CD14-positive monocyte (primary cell): ENCODE results near the gene TSHZ3. TPM values are rescaled to one million over a fixed set of nuclear protein-coding genes. Genes with fewer than 3 reads are reported as not detected.

Source experiments
- DNase-seq, 3 donors: peaks; one replicate each; pipeline ENCODE4 v3.0.0-alpha.2; 2011 to 2022
- H2AFZ ChIP-seq: 2 replicates; pipeline ENCODE4 v1.6.0; 2012; ENCODE audit warnings: mild to moderate bottlenecking, low read depth, low read length, inconsistent platforms; ENCODE audit not compliant: insufficient read depth, poor library complexity, severe bottlenecking
- H3K27ac ChIP-seq, 2 donors: 1 replicate in 1 of 2; 2 replicates in 1 of 2; pipeline ENCODE4 v1.5.1; 2012 to 2013; ENCODE audit warnings: low read length in 2 of 2, control low read depth in 1 of 2, inconsistent platforms in 1 of 2, low read depth in 1 of 2, mild to moderate bottlenecking in 1 of 2
- H3K27me3 ChIP-seq, 2 donors: one replicate each; pipeline versions ENCODE4 v1.6.0 to v1.6.1; 2011 to 2013; ENCODE audit warnings: low read length in 2 of 2; ENCODE audit not compliant: control insufficient read depth in 2 of 2, insufficient read depth in 2 of 2
- H3K36me3 ChIP-seq, 2 donors: replicated peaks in 1 of 2; 1 replicate in 1 of 2; 2 replicates in 1 of 2; pipeline versions ENCODE4 v1.5.1 to v1.6.1; 2012 to 2013; ENCODE audit warnings: low read length in 2 of 2, control low read depth in 1 of 2, inconsistent platforms in 1 of 2, mild to moderate bottlenecking in 1 of 2; ENCODE audit not compliant: insufficient read depth in 2 of 2, control insufficient read depth in 1 of 2
- H3K4me1 ChIP-seq, 2 donors: 1 replicate in 1 of 2; 2 replicates in 1 of 2; pipeline versions ENCODE4 v1.5.1 to v1.6.1; 2012 to 2013; ENCODE audit warnings: low read length in 2 of 2, control low read depth in 1 of 2, inconsistent platforms in 1 of 2, mild to moderate bottlenecking in 1 of 2, moderate library complexity in 1 of 2; ENCODE audit not compliant: insufficient read depth in 2 of 2, control insufficient read depth in 1 of 2
- H3K4me2 ChIP-seq: replicated peaks from 2 replicates; pipeline ENCODE3; 2012; ENCODE audit warnings: low read length, moderate library complexity, mild to moderate bottlenecking; ENCODE audit not compliant: poor library complexity, severe bottlenecking; ENCODE audit errors: extremely low read depth
- H3K4me3 ChIP-seq, 3 experiments: fragments of 200-600 bp in 1 of 3; sonication (generic) in 1 of 3; replicated peaks in 1 of 3; 1 replicate in 2 of 3; 2 replicates in 1 of 3; pipeline ENCODE4 v1.5.1; 2011 to 2013; ENCODE audit warnings: low read length in 3 of 3, mild to moderate bottlenecking in 3 of 3, control low read depth in 2 of 3, low read depth in 2 of 3, inconsistent platforms in 1 of 3, moderate library complexity in 1 of 3
- H3K79me2 ChIP-seq: 2 replicates; pipeline ENCODE4 v1.6.0; 2012; ENCODE audit warnings: mild to moderate bottlenecking, control low read depth, inconsistent platforms, low read length, moderate library complexity; ENCODE audit not compliant: insufficient read depth
- H3K9ac ChIP-seq: 2 replicates; pipeline ENCODE4 v1.6.0; 2017; ENCODE audit warnings: low read length, mild to moderate bottlenecking; ENCODE audit not compliant: insufficient read depth, poor library complexity, severe bottlenecking
- H3K9me3 ChIP-seq, 2 donors: replicated peaks in 1 of 2; 1 replicate in 1 of 2; 2 replicates in 1 of 2; pipeline versions ENCODE4 v1.5.1 to v1.6.1; 2012 to 2013; ENCODE audit warnings: low read length in 2 of 2, control low read depth in 1 of 2; ENCODE audit not compliant: control insufficient read depth in 1 of 2, insufficient read depth in 1 of 2
- H4K20me1 ChIP-seq: 2 replicates; pipeline ENCODE4 v1.6.0; 2012; ENCODE audit warnings: mild to moderate bottlenecking, low read length, control low read depth, moderate library complexity; ENCODE audit not compliant: insufficient read depth
- H3K27ac Mint-ChIP-seq, 7 donors: one replicate each; pipeline ENCODE4 v1.8.0; 2020; ENCODE audit warnings: mild to moderate bottlenecking in 7 of 7, mixed read lengths in 7 of 7, moderate library complexity in 6 of 7, inconsistent platforms in 2 of 7
- H3K27me3 Mint-ChIP-seq, 3 donors: one replicate each; pipeline ENCODE4 v1.8.0; 2021 to 2022; ENCODE audit warnings: low read depth in 3 of 3, mild to moderate bottlenecking in 3 of 3, mixed read lengths in 3 of 3, moderate library complexity in 3 of 3, inconsistent platforms in 1 of 3
- H3K36me3 Mint-ChIP-seq, 2 donors: one replicate each; pipeline ENCODE4 v1.8.0; 2020; ENCODE audit warnings: mixed read lengths in 2 of 2, inconsistent platforms in 1 of 2, mild to moderate bottlenecking in 1 of 2
- H3K4me1 Mint-ChIP-seq: one replicate; pipeline ENCODE4 v1.8.0; 2020; ENCODE audit warnings: mild to moderate bottlenecking, mixed read lengths
- H3K4me3 Mint-ChIP-seq, 2 donors: one replicate each; pipeline ENCODE4 v1.8.0; 2020; ENCODE audit warnings: mild to moderate bottlenecking in 2 of 2, mixed read lengths in 2 of 2, moderate library complexity in 1 of 2
- H3K9me3 Mint-ChIP-seq, 7 donors: one replicate each; pipeline ENCODE4 v1.8.0; 2020 to 2022; ENCODE audit warnings: mixed read lengths in 7 of 7, mild to moderate bottlenecking in 6 of 7, moderate library complexity in 6 of 7, inconsistent platforms in 2 of 7
- WGBS: methylation state at CpG from one replicate; pipeline ENCODE4 v1.1.5; 2013; ENCODE audit warnings: missing lambda C conversion rate; ENCODE audit not compliant: insufficient coverage; 5-methylcytosine and 5-hydroxymethylcytosine counted together
- intact Hi-C, 2 donors: fragments of 100-400 bp; cut with micrococcal nuclease; formaldehyde crosslinking; loops; one replicate each; pipeline versions ENCODE4 v1.15.0 to v1.15.1; 2023
- polyA plus RNA-seq, 3 donors: library from polyadenylated mRNA; depleted of rRNA in 1 of 3; unstranded in 2 of 3; stranded (reverse) in 1 of 3; fragments of 300-500 nt in 2 of 3; fragments of >200 nt in 1 of 3; fragmentation: Illumina TruSeq in 2 of 3; gene quantifications; 1 replicate in 2 of 3; 2 replicates in 1 of 3; pipeline ENCODE4 v1.2.3, GENCODE V29; 2012 to 2021
- TF ChIP-seq, protein P1 (sequence below): fragments of 200-600 bp; IDR thresholded peaks from one replicate; pipeline ENCODE4 v1.8.0; 2022; ENCODE audit warnings: antibody characterized with exemption, mild to moderate bottlenecking

Gene TSHZ3
- polyA plus RNA-seq, 3 donors: 2.3 to 5.8 (median 3.3) TPM

DNA sequence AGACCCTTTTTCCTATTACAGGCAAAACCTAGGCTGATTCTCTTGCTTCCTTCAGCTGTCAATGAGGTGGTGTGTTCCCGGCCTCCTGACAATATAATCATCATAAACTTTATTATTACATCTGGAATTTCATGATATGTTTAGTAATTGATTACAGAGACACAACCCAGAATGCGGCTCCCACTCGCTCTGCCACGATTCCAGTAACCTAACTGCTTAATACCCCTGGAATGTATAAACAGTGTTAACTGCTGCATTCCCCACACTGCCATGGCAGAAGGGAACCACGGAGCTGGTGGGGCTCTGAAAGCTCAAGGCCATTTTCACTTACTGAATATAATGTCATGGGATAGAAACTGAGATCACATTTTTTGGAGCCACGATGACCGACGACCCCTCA lies 17.1 kb downstream of the TSHZ3 start:
- Mint-ChIP-seq H3K4me3 (no peak overlapping the region), H3K9me3 (no peaks in the 10 kb centered on the region), H3K36me3 (peaks cover 22 to 26% of the 10 kb centered on the region in 2 donors), H3K27ac (peak overlapping the region in 5 of 7 donors; percentile 22 to 78 (median 51)), H3K4me1 (peaks cover 57% of the 10 kb centered on the region), H3K27me3 (peaks cover 0 to 2% (median 0%) of the 10 kb centered on the region in 3 donors)
- Histone ChIP-seq H3K4me3 (no peak overlapping the region), H3K27ac (peak overlapping the region in 1 of 2 donors; percentile 64), H4K20me1 (peaks cover 94% of the 10 kb centered on the region), H3K9me3 (no peaks in the 10 kb centered on the region), H3K9ac (no peak overlapping the region), H3K4me2 (no peak overlapping the region), H2AFZ (no peak overlapping the region), H3K79me2 (peaks cover 85% of the 10 kb centered on the region), H3K36me3 (peaks cover 7 to 19% of the 10 kb centered on the region in 2 donors), H3K4me1 (peaks cover 44 to 45% of the 10 kb centered on the region in 2 donors), H3K27me3 (no peaks in the 10 kb centered on the region)
- WGBS: 95% methylated on average over 4 of the region's 8 CpGs
- intact Hi-C loops: no loop called here
- TF ChIP-seq, protein P1, sequence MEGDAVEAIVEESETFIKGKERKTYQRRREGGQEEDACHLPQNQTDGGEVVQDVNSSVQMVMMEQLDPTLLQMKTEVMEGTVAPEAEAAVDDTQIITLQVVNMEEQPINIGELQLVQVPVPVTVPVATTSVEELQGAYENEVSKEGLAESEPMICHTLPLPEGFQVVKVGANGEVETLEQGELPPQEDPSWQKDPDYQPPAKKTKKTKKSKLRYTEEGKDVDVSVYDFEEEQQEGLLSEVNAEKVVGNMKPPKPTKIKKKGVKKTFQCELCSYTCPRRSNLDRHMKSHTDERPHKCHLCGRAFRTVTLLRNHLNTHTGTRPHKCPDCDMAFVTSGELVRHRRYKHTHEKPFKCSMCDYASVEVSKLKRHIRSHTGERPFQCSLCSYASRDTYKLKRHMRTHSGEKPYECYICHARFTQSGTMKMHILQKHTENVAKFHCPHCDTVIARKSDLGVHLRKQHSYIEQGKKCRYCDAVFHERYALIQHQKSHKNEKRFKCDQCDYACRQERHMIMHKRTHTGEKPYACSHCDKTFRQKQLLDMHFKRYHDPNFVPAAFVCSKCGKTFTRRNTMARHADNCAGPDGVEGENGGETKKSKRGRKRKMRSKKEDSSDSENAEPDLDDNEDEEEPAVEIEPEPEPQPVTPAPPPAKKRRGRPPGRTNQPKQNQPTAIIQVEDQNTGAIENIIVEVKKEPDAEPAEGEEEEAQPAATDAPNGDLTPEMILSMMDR: no peak
- DNase-seq: no peak

DNA sequence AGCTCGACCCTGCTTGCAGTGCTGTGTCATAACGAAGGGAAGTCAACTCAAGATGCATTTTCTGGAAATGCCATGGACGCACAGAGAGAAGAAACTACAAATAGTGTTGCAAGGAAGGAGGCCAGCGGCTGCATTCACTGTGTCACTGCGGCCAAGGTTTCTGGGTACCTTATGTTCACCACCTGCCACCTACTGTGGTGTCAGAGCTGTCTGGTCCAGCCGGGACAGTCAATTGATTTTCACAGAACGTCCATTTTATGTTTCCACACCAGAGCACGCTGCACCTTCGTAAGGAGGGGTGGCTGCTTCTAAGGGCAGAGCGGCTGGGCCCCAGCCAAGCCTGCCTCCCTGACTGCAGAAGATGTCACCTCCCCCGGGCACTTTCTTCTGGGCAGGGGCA lies 17.7 kb downstream of the TSHZ3 start:
- Mint-ChIP-seq H3K27ac (peak overlapping the region; percentile 22 to 90 (median 61)), H3K9me3 (no peaks in the 10 kb centered on the region), H3K4me1 (peaks cover 60% of the 10 kb centered on the region), H3K36me3 (peaks cover 21 to 24% of the 10 kb centered on the region in 2 donors), H3K27me3 (peaks cover 0 to 2% (median 0%) of the 10 kb centered on the region in 3 donors), H3K4me3 (peak overlapping the region in 1 of 2 donors; percentile 66)
- Histone ChIP-seq H3K27ac (peak overlapping the region; percentile 46 to 64), H3K4me1 (peaks cover 44 to 45% of the 10 kb centered on the region in 2 donors), H3K9ac (no peak overlapping the region), H3K27me3 (no peaks in the 10 kb centered on the region), H3K4me2 (peak overlapping the region; percentile 24), H3K36me3 (peaks cover 7 to 18% of the 10 kb centered on the region in 2 donors), H4K20me1 (peaks cover 94% of the 10 kb centered on the region), H3K79me2 (peaks cover 85% of the 10 kb centered on the region), H3K9me3 (no peaks in the 10 kb centered on the region), H2AFZ (no peak overlapping the region), H3K4me3 (no peak overlapping the region)
- TF ChIP-seq, protein P1: no peak
- WGBS: 54% methylated on average over 7 of the region's 11 CpGs
- intact Hi-C loops: no loop called here
- DNase-seq: peak in 2 of 3 donors; percentile 23 to 59
